NCI-H82 treated with DMSO at 0.1 percent for 48 hours (cell line): Measurements from ENCODE around the gene DPEP3.
A peak's percentile ranks its signal among the peaks of the same experiment; 100 is the strongest.

Source experiments
- DNase-seq: peaks from one replicate; lab custom pipeline; 2025; ENCODE audit not compliant: unreplicated experiment; lab: John Stamatoyannopoulos, UW

The DPEP3 gene

GRCh38 chr16:67931712-67932461, 48.4 kb downstream of the DPEP3 start, which contains the start of gene CTRL:
Gene CTRL (minus strand): TSS chr16:67931862. CDS start chr16:67931852, 10 bp downstream.
- no peak for DNase-seq

- DNase-seq: no peak
Measured at GRCh38 chr16:67930678-67931211, 49.6 kb downstream of the DPEP3 start.

DNA sequence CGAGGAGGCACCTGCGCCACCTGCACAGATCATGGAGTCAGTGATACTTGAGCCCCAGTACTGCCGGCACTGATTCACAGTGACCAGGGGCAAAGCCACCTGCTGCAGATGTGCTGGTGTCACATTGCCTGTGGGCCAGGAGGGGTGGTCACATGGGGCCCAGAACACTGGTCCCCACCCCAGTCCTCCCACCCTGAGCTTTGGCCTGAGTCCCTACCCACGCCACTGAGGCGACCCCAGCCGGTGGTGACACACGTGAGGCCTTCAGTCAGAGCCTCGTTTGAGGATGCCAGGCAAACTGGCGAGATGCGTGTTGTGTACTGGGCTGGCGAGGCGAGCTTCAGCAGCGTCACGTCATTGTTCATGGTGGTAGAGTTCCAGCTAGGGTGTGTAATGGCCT, 50.1 kb downstream of the DPEP3 start:
- no peak for DNase-seq

GRCh38 chr16:67928561-67929364, 51.5 kb downstream of the DPEP3 start:
- DNase-seq: peak; percentile 19

GRCh38 chr16:67928147-67928546, 52.2 kb downstream of the DPEP3 start:
- DNase-seq: no peak

DNA sequence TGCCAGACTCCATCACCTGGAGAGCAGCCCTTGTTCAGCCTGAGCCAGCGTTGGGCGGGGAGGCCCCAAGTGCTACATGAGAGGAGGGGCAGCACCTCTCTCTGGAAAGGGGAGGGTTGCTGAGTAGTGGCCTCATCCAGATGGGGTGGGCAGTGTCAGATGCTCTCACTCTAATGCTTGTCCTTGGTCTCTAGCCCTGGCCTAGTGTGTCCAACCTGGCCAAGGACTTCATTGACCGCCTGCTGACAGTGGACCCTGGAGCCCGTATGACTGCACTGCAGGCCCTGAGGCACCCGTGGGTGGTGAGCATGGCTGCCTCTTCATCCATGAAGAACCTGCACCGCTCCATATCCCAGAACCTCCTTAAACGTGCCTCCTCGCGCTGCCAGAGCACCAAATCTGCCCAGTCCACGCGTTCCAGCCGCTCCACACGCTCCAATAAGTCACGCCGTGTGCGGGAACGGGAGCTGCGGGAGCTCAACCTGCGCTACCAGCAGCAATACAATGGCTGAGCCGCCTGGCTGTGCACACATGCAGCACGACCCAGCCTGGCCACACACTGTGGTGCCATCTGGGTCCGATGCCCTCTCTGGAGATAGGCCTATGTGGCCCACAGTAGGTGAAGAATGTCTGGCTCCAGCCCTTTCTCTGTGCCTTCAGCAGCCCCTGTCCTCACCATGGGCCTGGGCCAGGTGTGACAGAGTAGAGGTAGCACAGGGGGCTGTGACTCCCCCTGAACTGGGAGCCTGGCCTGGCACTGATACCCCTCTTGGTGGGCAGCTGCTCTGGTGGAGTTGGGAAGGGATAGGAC, 53.0 kb downstream of the DPEP3 start:
- no peak for DNase-seq

DNA sequence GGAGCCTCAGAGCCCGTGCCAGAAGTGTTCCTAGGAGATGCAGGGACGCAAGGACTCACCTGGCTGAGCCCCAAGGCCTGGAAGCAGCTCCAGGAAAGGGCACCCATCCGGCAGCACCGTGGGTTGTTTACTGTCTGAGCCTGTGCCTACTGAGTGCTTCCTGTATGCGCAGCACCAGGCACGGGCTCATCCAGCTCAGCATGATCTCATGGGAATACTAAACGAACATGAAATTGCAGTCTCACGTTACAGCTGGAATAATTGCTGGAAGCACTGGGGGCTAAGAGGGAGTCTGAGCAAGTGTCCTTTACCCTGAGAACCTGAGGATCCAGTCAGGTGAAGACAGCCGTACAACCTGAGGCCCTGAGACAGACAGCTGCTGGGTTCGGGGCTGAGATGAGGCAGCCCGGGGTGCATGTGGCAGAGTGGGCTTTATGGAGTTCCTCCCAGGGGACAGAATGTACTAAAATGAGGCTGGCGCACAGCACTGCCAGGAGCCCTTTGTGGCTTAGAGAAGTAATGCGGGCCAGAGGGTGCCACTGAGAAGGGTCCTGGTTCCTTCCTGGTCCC, 54.0 kb downstream of the DPEP3 start:
- peak; percentile 7 for DNase-seq
